ENCODE results near the gene DAP3.
"Not testable (repeated sequence)": the region's sequence is repeated elsewhere in the genome, so short reads cannot be mapped to it uniquely, and the experiment has no call there.

Gene DAP3

DNA sequence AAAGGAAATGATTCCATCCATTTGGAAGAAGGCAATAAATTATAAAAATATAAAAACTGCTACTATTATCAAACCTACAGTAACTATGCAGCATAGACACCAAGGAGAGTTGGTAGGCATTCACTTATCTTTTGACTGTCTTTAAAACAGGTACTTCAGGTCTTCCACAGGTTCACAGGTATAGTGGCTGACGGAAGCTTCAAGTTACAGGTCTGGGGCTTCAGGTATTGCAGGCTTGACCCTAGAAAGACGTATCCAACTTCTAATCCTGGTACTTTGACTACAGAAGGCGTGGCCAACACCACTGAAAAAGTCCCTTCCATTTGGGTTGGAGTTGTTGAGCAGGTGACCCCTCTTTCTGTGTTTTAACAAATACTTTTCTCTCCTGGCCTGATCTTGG is 35.9 kb upstream of the DAP3 start (continued):
- TF ChIP-seq, protein P1, sequence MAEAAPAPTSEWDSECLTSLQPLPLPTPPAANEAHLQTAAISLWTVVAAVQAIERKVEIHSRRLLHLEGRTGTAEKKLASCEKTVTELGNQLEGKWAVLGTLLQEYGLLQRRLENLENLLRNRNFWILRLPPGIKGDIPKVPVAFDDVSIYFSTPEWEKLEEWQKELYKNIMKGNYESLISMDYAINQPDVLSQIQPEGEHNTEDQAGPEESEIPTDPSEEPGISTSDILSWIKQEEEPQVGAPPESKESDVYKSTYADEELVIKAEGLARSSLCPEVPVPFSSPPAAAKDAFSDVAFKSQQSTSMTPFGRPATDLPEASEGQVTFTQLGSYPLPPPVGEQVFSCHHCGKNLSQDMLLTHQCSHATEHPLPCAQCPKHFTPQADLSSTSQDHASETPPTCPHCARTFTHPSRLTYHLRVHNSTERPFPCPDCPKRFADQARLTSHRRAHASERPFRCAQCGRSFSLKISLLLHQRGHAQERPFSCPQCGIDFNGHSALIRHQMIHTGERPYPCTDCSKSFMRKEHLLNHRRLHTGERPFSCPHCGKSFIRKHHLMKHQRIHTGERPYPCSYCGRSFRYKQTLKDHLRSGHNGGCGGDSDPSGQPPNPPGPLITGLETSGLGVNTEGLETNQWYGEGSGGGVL (tag by site-specific recombination; IDR thresholded peaks at IDR 0.05): no peak
- TF ChIP-seq, protein P2, sequence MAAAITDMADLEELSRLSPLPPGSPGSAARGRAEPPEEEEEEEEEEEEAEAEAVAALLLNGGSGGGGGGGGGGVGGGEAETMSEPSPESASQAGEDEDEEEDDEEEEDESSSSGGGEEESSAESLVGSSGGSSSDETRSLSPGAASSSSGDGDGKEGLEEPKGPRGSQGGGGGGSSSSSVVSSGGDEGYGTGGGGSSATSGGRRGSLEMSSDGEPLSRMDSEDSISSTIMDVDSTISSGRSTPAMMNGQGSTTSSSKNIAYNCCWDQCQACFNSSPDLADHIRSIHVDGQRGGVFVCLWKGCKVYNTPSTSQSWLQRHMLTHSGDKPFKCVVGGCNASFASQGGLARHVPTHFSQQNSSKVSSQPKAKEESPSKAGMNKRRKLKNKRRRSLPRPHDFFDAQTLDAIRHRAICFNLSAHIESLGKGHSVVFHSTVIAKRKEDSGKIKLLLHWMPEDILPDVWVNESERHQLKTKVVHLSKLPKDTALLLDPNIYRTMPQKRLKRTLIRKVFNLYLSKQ (tag by site-specific recombination; IDR thresholded peaks at IDR 0.05; ENCODE audit: borderline replicate concordance): no peak

DNA sequence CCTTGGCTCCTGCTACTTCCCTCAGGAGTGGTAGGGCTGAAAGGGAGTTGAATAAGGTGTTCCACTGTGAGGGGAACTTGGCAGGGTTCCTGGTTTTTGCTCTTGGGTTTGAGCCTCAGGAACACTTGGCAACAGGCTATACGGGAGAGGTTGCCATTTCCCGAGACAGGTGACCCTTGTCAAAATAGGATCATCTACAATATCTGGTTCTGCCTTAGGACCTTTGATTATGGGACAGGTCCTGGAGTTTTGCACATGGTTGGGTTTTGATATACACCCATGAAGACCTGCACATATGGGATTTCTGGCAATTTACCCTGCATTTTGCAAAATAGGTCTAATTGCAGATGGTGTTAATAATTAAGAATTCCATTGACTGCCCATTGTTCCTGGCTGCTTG is 31.4 kb upstream of the DAP3 start:
- POLR2A ChIA-PET: no interaction called here
- Histone ChIP-seq H3K9me3 (ENCODE audit: control insufficient read depth, insufficient read depth, low read depth, low read length) (no peaks in the 10 kb centered on the region), H3K27ac (ENCODE audit: extremely low read depth, low read depth, low read length) (no peak overlapping the region), H3K36me3 (ENCODE audit: control insufficient read depth in 2 of 2, insufficient read depth in 1 of 2, low read length in 2 of 2) (peaks cover 14 to 42% of the 10 kb centered on the region in 2 experiments), H3K4me1 (ENCODE audit: control insufficient read depth, insufficient read depth, low read length) (no peaks in the 10 kb centered on the region), H3K4me3 (ENCODE audit: low read depth, low read length) (no peak overlapping the region)
- CTCF ChIA-PET: interaction anchor here (0.6 kb wide), 1 partner anchor 372 kb away, joined by 3 read pairs; no protein-coding TSS in a partner anchor
- TF ChIP-seq ZNF23 (tag by site-specific recombination; IDR thresholded peaks at IDR 0.05; ENCODE audit: borderline replicate concordance) (no peak), ZNF670 (tag by site-specific recombination; IDR thresholded peaks at IDR 0.05; ENCODE audit: low read depth) (no peak)
- TF ChIP-seq, protein P3, sequence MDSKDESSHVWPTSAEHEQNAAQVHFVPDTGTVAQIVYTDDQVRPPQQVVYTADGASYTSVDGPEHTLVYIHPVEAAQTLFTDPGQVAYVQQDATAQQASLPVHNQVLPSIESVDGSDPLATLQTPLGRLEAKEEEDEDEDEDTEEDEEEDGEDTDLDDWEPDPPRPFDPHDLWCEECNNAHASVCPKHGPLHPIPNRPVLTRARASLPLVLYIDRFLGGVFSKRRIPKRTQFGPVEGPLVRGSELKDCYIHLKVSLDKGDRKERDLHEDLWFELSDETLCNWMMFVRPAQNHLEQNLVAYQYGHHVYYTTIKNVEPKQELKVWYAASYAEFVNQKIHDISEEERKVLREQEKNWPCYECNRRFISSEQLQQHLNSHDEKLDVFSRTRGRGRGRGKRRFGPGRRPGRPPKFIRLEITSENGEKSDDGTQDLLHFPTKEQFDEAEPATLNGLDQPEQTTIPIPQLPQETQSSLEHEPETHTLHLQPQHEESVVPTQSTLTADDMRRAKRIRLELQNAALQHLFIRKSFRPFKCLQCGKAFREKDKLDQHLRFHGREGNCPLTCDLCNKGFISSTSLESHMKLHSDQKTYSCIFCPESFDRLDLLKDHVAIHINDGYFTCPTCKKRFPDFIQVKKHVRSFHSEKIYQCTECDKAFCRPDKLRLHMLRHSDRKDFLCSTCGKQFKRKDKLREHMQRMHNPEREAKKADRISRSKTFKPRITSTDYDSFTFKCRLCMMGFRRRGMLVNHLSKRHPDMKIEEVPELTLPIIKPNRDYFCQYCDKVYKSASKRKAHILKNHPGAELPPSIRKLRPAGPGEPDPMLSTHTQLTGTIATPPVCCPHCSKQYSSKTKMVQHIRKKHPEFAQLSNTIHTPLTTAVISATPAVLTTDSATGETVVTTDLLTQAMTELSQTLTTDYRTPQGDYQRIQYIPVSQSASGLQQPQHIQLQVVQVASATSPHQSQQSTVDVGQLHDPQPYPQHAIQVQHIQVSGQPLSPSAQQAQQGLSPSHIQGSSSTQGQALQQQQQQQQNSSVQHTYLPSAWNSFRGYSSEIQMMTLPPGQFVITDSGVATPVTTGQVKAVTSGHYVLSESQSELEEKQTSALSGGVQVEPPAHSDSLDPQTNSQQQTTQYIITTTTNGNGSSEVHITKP (tag by site-specific recombination; IDR thresholded peaks at IDR 0.05): 0 out of 2 replicates have a peak, but pooled peaks have one; percentile 1

DNA sequence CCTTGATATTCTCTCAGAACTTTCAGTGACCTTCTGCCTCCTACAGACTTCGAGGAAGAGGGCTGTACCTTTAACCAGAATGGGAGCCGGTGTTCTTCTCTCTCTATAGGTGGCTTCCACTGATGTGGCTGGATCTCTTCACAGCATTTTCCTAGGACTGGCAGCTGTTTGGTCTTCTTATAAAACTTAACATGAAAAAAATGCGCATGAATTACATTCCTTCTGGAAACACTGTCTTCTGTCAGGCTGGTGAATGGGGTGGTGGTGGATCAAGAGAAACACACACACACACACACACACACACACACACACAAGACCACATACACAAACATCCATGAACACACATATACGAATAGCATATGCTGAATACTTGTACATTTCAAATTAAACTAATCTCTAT is 27.7 kb upstream of the DAP3 start:
- POLR2A ChIA-PET; H3K4me1 ChIP-seq (ENCODE audit: control insufficient read depth, insufficient read depth, low read length); H3K27ac ChIP-seq (ENCODE audit: extremely low read depth, low read depth, low read length); CTCF ChIA-PET; H3K4me3 ChIP-seq (ENCODE audit: low read depth, low read length); H3K9me3 ChIP-seq (ENCODE audit: control insufficient read depth, insufficient read depth, low read depth, low read length): not testable (repeated sequence)
- H3K36me3 ChIP-seq (ENCODE audit: control insufficient read depth in 2 of 2, insufficient read depth in 1 of 2, low read length in 2 of 2): peaks cover 51 to 77% of the 10 kb centered on the region in 2 experiments

DNA sequence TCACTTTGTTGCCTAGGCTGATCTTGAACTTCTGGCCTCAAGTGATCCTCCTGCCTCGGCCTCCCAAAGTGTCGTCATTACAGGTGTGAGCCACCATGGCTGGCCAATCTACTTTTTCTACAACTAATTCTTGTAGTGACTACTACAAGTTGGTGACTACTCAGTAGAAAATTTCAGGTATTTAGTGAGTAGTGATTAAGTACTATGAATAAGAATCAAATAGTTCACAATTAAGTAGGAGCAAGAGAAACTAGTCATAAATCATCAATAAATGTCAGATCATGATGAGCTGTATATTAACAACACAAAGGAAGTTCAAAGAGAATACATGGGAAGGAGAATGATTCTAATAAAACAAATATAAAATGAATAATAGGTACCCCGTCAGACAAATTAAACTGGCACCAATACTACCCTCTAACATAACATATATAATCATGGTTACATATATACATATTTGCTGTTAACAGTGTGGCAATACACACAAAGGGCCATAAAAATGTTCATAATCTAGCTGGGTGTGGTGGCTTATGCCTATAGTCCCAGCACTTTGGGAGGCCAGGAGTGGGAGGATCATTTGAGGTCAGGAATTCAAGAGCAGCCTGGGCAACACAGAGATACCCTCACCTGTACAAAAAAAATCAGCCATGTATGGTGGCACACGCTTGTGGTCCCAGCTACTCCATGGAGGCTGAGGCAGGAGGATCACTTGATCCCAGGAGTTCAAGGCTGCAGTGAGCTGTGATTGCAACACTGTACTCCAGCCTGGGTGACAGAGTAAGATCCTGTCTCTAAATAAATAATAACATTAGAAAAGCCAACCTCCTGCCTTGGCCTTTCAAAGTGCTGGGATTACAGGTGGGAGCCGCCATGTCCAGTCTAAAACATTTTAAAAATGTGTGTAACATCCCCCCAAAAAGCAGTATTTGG is 19.4 kb upstream of the DAP3 start:
- CTCF ChIA-PET: no interaction called here
- POLR2A ChIA-PET: no interaction called here
- H3K36me3 ChIP-seq (ENCODE audit: control insufficient read depth in 2 of 2, insufficient read depth in 1 of 2, low read length in 2 of 2): peaks cover 81 to 92% of the 10 kb centered on the region in 2 experiments
- no peak for TF ChIP-seq ZNF629 (tag by site-specific recombination; IDR thresholded peaks at IDR 0.05)
- TF ChIP-seq ZIC2 (tag by site-specific recombination; IDR thresholded peaks at IDR 0.05): no peak
- TF ChIP-seq, protein P4, sequence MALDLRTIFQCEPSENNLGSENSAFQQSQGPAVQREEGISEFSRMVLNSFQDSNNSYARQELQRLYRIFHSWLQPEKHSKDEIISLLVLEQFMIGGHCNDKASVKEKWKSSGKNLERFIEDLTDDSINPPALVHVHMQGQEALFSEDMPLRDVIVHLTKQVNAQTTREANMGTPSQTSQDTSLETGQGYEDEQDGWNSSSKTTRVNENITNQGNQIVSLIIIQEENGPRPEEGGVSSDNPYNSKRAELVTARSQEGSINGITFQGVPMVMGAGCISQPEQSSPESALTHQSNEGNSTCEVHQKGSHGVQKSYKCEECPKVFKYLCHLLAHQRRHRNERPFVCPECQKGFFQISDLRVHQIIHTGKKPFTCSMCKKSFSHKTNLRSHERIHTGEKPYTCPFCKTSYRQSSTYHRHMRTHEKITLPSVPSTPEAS (tag by site-specific recombination; IDR thresholded peaks at IDR 0.05): no peak
- TF ChIP-seq ZNF423 (tag by site-specific recombination; IDR thresholded peaks at IDR 0.05): no peak
- TF ChIP-seq IKZF3 (tag by site-specific recombination; IDR thresholded peaks at IDR 0.05): no peak
- no peak for TF ChIP-seq MYNN (tag by site-specific recombination; IDR thresholded peaks at IDR 0.05; ENCODE audit: borderline replicate concordance)
- TF ChIP-seq, protein P5, sequence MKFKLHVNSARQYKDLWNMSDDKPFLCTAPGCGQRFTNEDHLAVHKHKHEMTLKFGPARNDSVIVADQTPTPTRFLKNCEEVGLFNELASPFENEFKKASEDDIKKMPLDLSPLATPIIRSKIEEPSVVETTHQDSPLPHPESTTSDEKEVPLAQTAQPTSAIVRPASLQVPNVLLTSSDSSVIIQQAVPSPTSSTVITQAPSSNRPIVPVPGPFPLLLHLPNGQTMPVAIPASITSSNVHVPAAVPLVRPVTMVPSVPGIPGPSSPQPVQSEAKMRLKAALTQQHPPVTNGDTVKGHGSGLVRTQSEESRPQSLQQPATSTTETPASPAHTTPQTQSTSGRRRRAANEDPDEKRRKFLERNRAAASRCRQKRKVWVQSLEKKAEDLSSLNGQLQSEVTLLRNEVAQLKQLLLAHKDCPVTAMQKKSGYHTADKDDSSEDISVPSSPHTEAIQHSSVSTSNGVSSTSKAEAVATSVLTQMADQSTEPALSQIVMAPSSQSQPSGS (tag by site-specific recombination; IDR thresholded peaks at IDR 0.05; ENCODE audit: low read depth): no peak
- TF ChIP-seq ZNF324 (tag by site-specific recombination; IDR thresholded peaks at IDR 0.05): no peak
- TF ChIP-seq HOXD13 (CRISPR knock-in tag; IDR thresholded peaks at IDR 0.05; ENCODE audit: borderline replicate concordance): no peak
- no peak for TF ChIP-seq ZBTB21 (tag by site-specific recombination; IDR thresholded peaks at IDR 0.05)
- H3K9me3 ChIP-seq (ENCODE audit: control insufficient read depth, insufficient read depth, low read depth, low read length): no peaks in the 10 kb centered on the region
- no peak overlapping the region for H3K4me3 ChIP-seq (ENCODE audit: low read depth, low read length)
- no peak overlapping the region for H3K27ac ChIP-seq (ENCODE audit: extremely low read depth, low read depth, low read length)
- no peaks in the 10 kb centered on the region for H3K4me1 ChIP-seq (ENCODE audit: control insufficient read depth, insufficient read depth, low read length)
